Measurements from ENCODE around the gene STXBP1.

The STXBP1 gene

DNA sequence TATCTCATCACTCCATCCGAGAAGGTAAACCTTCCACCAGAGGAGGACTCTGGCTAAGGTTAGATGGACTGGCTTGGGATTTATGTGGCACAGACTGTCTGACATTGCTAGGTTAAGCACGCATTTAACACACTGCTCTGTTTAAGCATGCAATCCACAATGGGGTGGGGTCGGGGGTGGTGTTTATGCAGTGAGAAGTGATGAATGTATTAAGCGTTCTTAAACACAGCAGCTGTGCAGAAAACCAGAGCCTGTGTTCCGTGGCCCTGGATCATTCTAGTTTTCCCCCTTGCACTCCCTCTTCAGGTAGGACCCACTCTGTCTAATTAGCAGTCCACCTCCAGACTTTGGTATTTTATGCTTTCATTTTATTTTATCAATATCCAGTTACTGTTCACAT lies 46.4 kb downstream of the STXBP1 start:
- DNase-seq (ENCODE audit: low read depth in 2 of 2), result no peak

DNA sequence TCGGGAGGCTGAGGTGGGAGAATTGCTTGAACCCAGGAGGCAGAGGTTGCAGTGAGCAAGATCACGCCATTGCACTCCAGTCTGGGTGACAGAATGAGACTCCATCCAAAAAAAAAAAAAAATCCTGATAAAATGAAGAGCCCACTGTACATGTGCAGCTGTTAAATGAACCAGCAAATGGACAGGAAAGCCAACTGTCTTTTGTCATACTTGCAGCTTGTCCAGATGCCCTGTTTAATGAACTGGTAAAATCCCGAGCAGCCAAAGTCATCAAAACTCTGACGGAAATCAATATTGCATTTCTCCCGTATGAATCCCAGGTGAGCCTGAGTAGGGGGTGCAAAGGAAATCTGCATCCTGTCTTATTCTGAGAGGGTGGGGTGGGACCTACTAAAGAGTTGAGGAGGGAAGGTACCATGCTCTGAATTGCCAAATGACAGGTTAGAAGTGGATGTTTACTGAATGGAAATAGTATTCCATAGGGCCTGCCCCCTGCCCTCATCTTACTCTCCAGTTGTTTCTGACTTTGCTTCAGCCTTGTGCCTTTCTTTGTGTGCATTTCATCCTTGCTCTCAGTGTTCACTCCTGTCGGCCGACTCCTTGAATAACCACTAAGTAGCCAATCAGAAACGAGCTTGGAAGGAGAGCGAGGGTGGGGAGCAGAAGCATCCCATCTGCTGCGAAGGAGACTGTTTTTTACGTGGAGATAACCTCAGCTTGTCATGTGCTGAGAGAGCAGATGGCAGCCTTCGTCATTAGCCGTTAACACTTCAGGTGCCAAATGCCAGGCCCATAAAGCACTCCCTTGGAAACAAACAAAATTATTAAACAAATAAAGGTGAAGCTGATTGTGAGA lies 49.0 kb downstream of the STXBP1 start:
- DNase-seq (ENCODE audit: low read depth in 2 of 2), result no peak

DNA sequence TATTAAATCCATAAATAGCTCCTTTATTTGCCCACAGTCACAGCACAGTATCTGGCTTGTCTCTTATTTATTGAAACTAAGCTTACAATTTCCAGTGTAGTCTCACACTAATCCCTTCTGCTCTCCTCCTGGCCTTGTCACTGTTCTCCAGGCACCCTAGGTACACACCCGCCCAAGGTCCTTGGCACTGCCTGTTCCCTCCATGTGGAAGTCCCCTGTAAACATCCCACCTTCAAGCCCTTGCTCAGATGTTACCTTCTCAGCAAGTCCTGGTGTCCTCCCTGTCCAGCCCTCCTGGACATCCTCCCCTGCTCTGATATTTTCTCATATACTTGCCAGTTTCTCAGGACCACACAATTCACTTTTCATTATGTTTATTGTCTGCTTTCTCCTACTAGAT lies 50.5 kb downstream of the STXBP1 start:
- no peak for DNase-seq (ENCODE audit: low read depth in 2 of 2)

- no peak for DNase-seq (ENCODE audit: low read depth in 2 of 2)
Measured at GRCh38 chr9:127664324-127664677, 52.2 kb downstream of the STXBP1 start.

DNA sequence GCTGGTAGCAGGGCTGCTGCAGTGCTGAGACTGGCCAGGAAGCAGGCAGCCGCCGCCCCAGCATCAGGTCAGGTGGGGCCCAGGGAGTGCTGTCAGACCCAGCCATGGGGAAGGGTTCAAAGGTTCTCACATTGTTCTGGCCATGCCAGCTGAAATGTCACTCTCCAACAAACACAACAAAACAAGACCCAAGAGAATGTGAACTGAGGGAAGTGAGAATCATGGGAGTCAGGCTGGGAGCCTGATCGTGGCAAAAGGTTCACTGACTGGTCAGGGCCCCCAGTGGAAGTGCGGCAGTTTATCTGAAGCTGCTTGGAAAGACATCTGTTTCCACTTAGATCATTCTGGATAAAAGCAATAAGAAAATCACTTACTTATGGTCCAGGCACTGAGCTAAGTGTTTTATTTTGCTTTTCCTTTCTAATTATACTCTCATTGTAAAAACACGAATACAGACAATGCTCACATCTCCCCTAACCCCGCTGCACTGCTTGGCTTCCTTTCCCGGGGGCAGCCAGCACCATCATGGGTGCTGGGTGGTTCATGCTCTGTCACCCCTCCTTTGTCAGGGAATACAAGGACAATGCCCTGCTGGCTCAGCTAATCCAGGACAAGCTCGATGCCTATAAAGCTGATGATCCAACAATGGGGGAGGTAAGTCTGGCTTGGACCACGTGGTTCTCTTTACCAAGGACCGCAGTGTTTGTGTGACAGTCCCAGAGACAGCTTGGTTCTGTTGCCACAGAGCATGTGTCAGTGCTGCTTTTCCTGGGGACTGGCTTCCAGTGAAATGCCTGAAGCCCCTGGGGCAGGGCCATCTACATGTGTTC lies 52.8 kb downstream of the STXBP1 start:
- DNase-seq (ENCODE audit: low read depth in 2 of 2), result no peak

DNA sequence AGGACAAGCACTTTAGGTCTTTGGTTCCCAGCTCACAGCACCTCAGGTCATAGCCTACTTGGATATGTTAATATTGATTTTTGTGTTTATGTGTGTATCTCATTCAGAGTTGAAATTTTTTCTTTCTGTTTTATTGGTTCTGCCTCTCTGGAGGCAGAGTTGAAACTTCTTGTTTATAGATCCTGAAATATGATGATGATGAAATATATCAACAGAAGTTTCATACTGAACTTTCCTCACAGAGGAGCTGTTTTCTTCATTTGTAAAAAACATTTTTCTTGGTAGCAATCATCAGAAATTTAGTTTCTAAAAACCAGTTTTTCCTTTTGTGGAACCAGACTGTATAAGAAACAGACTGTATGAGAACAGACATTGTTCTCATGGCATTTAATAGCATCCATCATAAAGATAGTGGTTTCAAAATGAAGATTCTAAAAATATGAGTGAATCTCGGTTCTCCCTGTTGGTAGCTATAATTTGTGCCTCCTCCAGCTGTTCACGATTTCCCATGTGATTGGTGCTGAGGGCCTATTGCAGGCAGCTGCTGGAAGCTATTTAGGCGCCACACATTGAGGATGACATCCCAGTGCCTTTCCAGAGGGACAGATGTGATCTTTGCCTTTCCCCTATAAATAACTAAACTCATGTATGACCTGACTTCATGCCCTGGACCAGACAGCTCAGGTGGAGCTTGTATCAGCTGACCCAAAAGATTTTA lies 55.2 kb downstream of the STXBP1 start:
- DNase-seq (ENCODE audit: low read depth in 2 of 2), result no peak

DNA sequence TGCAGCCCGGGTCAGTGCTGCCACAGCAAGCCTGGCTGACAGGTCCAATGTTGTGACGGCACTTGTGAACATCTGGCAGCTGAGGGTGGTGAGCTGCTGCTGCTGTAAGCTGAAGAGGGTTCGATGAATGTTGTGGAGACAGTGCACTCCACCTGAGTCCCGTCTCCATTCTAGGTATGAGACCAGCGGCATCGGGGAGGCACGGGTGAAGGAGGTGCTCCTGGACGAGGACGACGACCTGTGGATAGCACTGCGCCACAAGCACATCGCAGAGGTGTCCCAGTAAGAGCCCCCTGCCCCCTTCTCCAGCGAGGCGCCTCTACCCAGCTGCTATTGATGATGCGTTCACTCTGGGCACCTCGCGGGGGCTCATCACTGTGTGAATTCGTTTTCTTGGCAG lies 55.8 kb downstream of the STXBP1 start:
- no peak for DNase-seq (ENCODE audit: low read depth in 2 of 2)

- no peak for DNase-seq (ENCODE audit: low read depth in 2 of 2)
Measured at GRCh38 chr9:127673234-127673633, 61.2 kb downstream of the STXBP1 start.

DNA sequence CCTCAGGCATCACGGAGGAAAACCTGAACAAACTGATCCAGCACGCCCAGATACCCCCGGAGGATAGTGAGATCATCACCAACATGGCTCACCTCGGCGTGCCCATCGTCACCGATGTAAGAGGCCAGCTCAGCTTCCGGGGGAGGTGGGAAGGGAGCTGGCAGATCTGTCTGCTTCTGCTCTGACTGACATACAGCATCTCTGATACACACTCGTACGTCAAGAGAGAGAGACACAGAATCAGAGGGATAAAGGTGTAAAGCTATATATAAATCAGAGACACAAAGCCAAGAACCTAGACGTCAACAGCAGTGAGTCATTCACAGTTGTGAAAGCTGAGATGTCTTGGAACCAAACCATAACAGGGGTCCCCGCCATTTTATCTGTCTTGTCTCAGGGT lies 64.6 kb downstream of the STXBP1 start:
- DNase-seq (ENCODE audit: low read depth in 2 of 2), result no peak

- DNase-seq (ENCODE audit: low read depth in 2 of 2), result no peak
Measured at GRCh38 chr9:127679506-127679905, 67.4 kb downstream of the STXBP1 start.

DNA sequence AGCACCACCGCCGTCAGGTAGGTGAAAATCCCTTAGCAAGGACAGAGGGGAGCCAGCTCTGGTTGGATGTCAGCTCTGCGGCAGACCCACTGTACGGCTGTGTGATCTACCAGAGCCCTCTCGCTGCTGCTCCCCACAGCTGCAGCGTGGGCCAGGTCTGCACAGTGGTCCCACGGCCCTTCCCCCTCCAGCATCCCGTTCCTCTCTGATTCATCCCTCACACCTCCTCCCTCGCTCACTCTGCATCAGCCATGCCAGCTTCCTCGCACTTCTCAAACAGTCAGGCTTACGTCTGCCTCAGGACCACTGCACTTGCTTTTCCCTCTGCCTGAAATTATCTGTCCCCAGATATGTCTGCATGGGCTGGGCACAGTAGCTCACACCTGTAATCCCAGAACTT lies 68.1 kb downstream of the STXBP1 start:
- DNase-seq (ENCODE audit: low read depth in 2 of 2), result no peak

- no peak for DNase-seq (ENCODE audit: low read depth in 2 of 2)
Measured at GRCh38 chr9:127680846-127681245, 68.8 kb downstream of the STXBP1 start.

- no peak for DNase-seq (ENCODE audit: low read depth in 2 of 2)
Measured at GRCh38 chr9:127682351-127683136, 70.5 kb downstream of the STXBP1 start.

- DNase-seq (ENCODE audit: low read depth in 2 of 2), result no peak
Measured at GRCh38 chr9:127683723-127684122, 71.6 kb downstream of the STXBP1 start.

- no peak for DNase-seq (ENCODE audit: low read depth in 2 of 2)
Measured at GRCh38 chr9:127684576-127684975, 72.5 kb downstream of the STXBP1 start.

- no peak for DNase-seq (ENCODE audit: low read depth in 2 of 2)
Measured at GRCh38 chr9:127686461-127687393, 74.7 kb downstream of the STXBP1 start.

DNA sequence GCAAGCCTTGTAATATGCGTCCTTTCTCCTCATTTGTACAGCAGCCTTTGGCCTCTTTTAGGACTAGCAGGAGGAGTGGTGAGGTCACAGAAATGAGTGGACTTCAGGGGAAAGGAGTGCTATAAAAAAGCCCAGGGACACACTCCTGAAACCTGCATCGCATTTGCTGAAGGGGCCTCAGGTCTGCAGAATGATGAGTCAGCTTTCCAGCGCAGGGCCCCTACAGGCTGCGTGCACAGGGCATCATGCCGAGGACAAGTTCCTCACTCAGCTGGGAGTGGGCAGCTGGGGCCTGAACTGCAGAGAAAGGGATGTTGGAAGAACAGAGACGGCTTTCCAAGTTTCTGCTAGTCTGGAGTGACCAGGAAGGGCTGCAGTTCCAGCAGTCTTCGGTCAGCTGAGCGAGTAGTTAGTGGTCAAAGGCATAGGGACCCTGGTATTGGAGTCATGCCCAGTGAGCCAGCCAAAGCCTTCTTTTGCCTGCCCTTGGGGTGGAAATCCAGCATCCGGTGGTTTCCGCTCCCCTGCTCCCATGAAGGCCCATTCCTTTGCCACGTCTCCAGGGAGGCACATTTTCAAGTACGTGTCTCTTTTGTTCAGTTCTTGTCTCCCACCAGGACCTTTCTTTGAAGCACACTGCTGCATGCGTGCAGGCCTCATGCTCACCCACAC lies 77.4 kb downstream of the STXBP1 start:
- DNase-seq (ENCODE audit: low read depth in 2 of 2), result no peak

- no peak for DNase-seq (ENCODE audit: low read depth in 2 of 2)
Measured at GRCh38 chr9:127690735-127691134, 78.7 kb downstream of the STXBP1 start.

DNA sequence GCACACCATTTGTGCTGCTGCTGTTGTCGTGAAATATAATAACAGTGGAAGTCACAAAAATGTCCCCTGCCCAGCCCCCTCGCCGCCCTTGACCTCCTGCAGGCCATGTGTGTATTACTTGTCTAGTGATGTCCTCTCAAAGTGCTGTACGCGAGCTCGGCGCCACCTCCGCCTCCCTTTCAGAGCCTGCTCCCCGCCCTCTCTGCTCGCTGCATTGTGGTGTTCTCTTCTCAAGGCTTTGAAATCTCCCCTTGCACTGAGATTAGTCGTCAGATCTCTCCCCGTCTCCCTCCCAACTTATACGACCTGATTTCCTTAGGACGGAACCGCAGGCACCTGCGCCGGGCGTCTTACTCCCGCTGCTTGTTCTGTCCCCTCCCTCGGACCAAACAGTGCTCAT lies 80.0 kb downstream of the STXBP1 start:
- no peak for DNase-seq (ENCODE audit: low read depth in 2 of 2)

DNA sequence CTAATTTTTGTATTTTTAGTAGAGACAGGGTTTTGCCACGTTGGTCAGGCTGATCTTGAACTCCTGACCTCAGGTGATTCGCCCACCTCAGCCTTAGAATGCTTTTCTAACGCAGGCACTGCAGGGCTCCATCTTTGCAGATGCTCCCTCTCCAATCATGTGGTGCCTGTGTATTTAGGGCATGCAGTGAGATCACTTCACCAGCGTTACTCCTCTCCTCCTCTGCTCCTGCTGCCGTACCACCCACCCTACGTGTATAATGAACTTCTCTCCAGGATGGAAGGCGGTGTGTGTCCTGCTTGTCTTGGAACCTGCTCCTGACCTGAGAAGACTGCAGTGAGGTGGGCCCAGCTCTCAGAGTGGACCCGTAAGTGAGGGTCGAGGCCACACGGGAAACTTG lies 81.1 kb downstream of the STXBP1 start:
- DNase-seq (ENCODE audit: low read depth in 2 of 2), result no peak
